ENCODE data around the gene RILPL2. TPM values are rescaled to one million over a fixed set of nuclear protein-coding genes. Genes with fewer than 3 reads are reported as not detected.
"Not testable (repeated sequence)": the region's sequence is repeated elsewhere in the genome, so short reads cannot be mapped to it uniquely, and the experiment has no call there.

Gene RILPL2
- total RNA-seq, 1 experiment from 2014 or later: 3.6 TPM

DNA sequence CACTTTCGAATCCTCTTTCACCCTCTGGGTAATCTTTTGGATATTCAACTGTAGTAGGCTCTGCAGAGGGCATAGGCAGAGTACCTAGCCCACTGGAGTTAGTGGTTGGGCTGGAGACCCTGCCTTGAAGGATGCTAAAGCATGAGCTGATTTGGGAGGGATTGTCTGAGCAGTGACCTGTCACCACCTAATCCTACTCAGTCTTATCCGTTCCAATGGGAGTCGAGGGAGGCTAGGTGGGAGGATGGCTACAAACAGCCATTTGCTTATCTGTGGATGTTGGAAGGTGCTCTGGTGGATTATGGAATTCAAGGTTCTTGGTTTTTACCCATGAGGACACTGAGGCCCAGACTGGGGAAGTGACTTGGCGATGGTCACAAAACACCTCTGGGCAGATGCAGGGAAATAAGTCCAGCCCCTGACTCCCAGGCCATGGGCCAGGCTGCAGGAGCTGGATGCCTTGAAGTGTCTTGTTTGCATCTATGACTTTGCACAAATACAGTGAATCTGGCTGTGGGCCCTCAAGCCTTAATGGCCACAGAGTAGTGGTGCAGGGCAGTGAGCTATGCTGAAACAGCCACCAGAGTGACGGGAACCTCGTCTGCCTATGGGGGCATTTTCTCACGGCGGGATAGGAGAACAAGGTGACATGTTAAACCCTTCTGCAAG lies 48.8 kb downstream of the RILPL2 start:
- Histone ChIP-seq H3K4me3 (peak overlapping the region; percentile 80; the same call in 1 of the 2 replicates), H4K20me1 (ENCODE audit: insufficient read depth) (no peaks in the 10 kb centered on the region; the same call in 1 of the 2 replicates), H3F3A (ENCODE audit: insufficient read depth, low read depth) (peaks cover 50% of the 10 kb centered on the region), H3K36me3 (ENCODE audit: low read depth) (peaks cover 16% of the 10 kb centered on the region; the same call in 1 of the 2 replicates), H3K4me2 (peak overlapping the region; percentile 84), H3K79me2 (ENCODE audit: low read depth) (peaks cover 62% of the 10 kb centered on the region), H3K27me3 (ENCODE audit: insufficient read depth, low read depth) (no peaks in the 10 kb centered on the region), H3K9me2 (ENCODE audit: insufficient read depth) (no peaks in the 10 kb centered on the region), H3K4me1 (replicated peaks; ENCODE audit: insufficient read depth) (peaks cover 33% of the 10 kb centered on the region), H2AFZ (no peak overlapping the region), H3K9me3 (ENCODE audit: insufficient read depth, low read depth) (no peaks in the 10 kb centered on the region), H3K27ac (0 out of 2 replicates have a peak overlapping the region, but pooled peaks have one; percentile 35)
- CTCF ChIA-PET: no interaction called here
- POLR2A ChIA-PET (ENCODE audit: unreplicated experiment): no interaction called here
- TF ChIP-seq, protein P1, sequence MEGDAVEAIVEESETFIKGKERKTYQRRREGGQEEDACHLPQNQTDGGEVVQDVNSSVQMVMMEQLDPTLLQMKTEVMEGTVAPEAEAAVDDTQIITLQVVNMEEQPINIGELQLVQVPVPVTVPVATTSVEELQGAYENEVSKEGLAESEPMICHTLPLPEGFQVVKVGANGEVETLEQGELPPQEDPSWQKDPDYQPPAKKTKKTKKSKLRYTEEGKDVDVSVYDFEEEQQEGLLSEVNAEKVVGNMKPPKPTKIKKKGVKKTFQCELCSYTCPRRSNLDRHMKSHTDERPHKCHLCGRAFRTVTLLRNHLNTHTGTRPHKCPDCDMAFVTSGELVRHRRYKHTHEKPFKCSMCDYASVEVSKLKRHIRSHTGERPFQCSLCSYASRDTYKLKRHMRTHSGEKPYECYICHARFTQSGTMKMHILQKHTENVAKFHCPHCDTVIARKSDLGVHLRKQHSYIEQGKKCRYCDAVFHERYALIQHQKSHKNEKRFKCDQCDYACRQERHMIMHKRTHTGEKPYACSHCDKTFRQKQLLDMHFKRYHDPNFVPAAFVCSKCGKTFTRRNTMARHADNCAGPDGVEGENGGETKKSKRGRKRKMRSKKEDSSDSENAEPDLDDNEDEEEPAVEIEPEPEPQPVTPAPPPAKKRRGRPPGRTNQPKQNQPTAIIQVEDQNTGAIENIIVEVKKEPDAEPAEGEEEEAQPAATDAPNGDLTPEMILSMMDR (conservative IDR thresholded peaks at IDR 0.05): no peak
- TF ChIP-seq EZH2 (IDR thresholded peaks at IDR 0.05; ENCODE audit: low read depth): no peak
- no peak for DNase-seq
- intact Hi-C loops (cut with micrococcal nuclease; ENCODE audit: unreplicated experiment): loop anchor here (10.0 kb wide), 1 partner anchor 147 kb away; the partner anchor contains the start of gene RILPL1
- BruUV-seq (replicated peaks): no TSS peak

DNA sequence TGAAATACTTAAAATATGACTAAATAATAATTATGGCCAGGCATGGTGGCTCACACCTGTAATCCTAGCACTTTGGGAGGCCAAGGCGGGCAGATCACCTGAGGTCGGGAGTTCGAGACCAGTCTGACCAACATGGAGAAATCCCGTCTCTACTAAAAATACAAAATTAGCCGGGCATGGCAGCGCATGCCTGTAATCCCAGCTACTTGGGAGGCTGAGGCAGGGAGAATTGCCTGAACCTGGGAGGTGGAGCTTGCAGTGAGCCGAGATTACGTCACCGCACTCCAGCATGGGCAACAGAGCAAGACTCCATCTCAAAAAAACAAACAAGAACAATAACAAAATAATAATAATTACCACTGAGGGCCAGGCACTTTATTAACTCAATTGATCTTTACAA lies 50.9 kb downstream of the RILPL2 start:
- H3F3A ChIP-seq (ENCODE audit: insufficient read depth, low read depth): peaks cover 54% of the 10 kb centered on the region
- H4K20me1 ChIP-seq (ENCODE audit: insufficient read depth); H3K9me2 ChIP-seq (ENCODE audit: insufficient read depth); H3K9me3 ChIP-seq (ENCODE audit: insufficient read depth, low read depth); BruUV-seq (replicated peaks); CTCF ChIA-PET; H2AFZ ChIP-seq; H3K27me3 ChIP-seq (ENCODE audit: insufficient read depth, low read depth); H3K36me3 ChIP-seq (ENCODE audit: low read depth); DNase-seq: not testable (repeated sequence)
- H3K79me2 ChIP-seq (ENCODE audit: low read depth): peaks cover 45% of the 10 kb centered on the region
- peak overlapping the region; percentile 14; the same call in 1 of the 2 replicates for H3K27ac ChIP-seq
- POLR2A ChIA-PET (ENCODE audit: unreplicated experiment): interaction anchor here (0.7 kb wide), 1 partner anchor 20 kb away, joined by 8 read pairs; no protein-coding TSS in a partner anchor
- H3K4me3 ChIP-seq: peak overlapping the region; percentile 93; the same call in 1 of the 2 replicates
- intact Hi-C loops (cut with micrococcal nuclease; ENCODE audit: unreplicated experiment): loop anchor here (10.0 kb wide), 1 partner anchor 149 kb away; the partner anchor contains the start of gene RILPL1
- peaks cover 32% of the 10 kb centered on the region for H3K4me1 ChIP-seq (replicated peaks; ENCODE audit: insufficient read depth)
- H3K4me2 ChIP-seq: peak overlapping the region; percentile 90

DNA sequence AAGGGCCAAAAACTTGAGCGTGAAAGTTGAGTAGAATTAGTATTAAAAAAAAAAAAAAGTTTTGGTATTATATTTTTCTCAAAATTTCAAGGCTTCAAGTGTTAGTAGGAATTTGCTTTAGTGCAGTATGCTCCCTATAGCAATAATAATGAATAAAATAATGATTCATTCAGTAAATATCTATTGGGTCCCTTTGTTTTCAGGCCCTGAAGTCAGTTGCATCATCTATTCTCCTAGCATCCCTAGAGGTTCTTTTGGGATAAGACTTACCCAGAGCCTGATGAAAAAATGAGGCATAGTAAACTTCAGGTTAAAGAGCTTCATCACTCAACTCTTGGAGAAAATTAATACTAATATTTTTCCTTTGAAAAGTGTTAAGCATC lies 51.5 kb downstream of the RILPL2 start:
- CTCF ChIA-PET: no interaction called here
- Histone ChIP-seq H3K9me2 (ENCODE audit: insufficient read depth) (no peaks in the 10 kb centered on the region), H3K4me2 (peak overlapping the region; percentile 90), H3K9me3 (ENCODE audit: insufficient read depth, low read depth) (no peaks in the 10 kb centered on the region), H3F3A (ENCODE audit: insufficient read depth, low read depth) (peaks cover 48% of the 10 kb centered on the region), H2AFZ (peak overlapping the region; percentile 88; the same call in 1 of the 2 replicates), H3K27ac (peak overlapping the region; percentile 14), H4K20me1 (ENCODE audit: insufficient read depth) (no peaks in the 10 kb centered on the region; the same call in 1 of the 2 replicates), H3K36me3 (ENCODE audit: low read depth) (no peaks in the 10 kb centered on the region), H3K4me1 (replicated peaks; ENCODE audit: insufficient read depth) (peaks cover 26% of the 10 kb centered on the region), H3K4me3 (peak overlapping the region; percentile 93), H3K79me2 (ENCODE audit: low read depth) (peaks cover 41% of the 10 kb centered on the region), H3K27me3 (ENCODE audit: insufficient read depth, low read depth) (no peaks in the 10 kb centered on the region)
- TF ChIP-seq, protein P1 (conservative IDR thresholded peaks at IDR 0.05): no peak
- TF ChIP-seq EZH2 (IDR thresholded peaks at IDR 0.05; ENCODE audit: low read depth): no peak
- intact Hi-C loops (cut with micrococcal nuclease; ENCODE audit: unreplicated experiment): loop anchor here (5.0 to 10.0 kb wide), 2 partner anchors 150 to 197 kb away; partner anchors contain the start of genes RILPL1 and TMED2
- no TSS peak for BruUV-seq (replicated peaks)
- peak in 1 of 2 experiments; percentile 66 for DNase-seq
- POLR2A ChIA-PET (ENCODE audit: unreplicated experiment): interaction anchor here (1.6 kb wide), 1 partner anchor 20 kb away, joined by 17 read pairs; no protein-coding TSS in a partner anchor
